Neural progenitor cell (in vitro differentiated cells): ENCODE measurements around the gene SUPT7L. TPM values are rescaled to one million over a fixed set of nuclear protein-coding genes. Genes with fewer than 3 reads are reported as not detected.

Source experiments
- DNase-seq: peaks from one replicate; pipeline ENCODE4 v3.0.0-alpha.2; 2016; ENCODE audit warnings: low spot score
- H2AFZ ChIP-seq: fragments of 200-600 bp; sonication (generic); replicated peaks from 2 replicates; pipeline ENCODE4 v1.6.1; 2016; ENCODE audit warnings: antibody characterized with exemption
- H3F3A ChIP-seq: fragments of 200-600 bp; sonication (generic); 2 replicates; pipeline ENCODE4 v1.6.1; 2016; ENCODE audit warnings: antibody characterized with exemption, low read depth
- H3K27ac ChIP-seq: fragments of 200-600 bp; sonication (generic); 2 replicates; pipeline ENCODE4 v1.5.1; 2016; ENCODE audit warnings: mild to moderate bottlenecking
- H3K27me3 ChIP-seq: fragments of 200-600 bp; sonication (generic); 2 replicates; pipeline ENCODE4 v1.6.1; 2016; ENCODE audit warnings: mild to moderate bottlenecking, moderate library complexity
- H3K36me3 ChIP-seq: fragments of 200-600 bp; sonication (generic); 2 replicates; pipeline ENCODE4 v1.5.1; 2016
- H3K4me1 ChIP-seq: fragments of 200-600 bp; sonication (generic); 2 replicates; pipeline ENCODE4 v1.6.1; 2016; ENCODE audit warnings: mixed run types
- H3K4me2 ChIP-seq: fragments of 200-600 bp; sonication (generic); 2 replicates; pipeline ENCODE4 v1.6.1; 2016
- H3K4me3 ChIP-seq: fragments of 200-600 bp; sonication (generic); 2 replicates; pipeline ENCODE4 v1.5.1; 2016
- H3K79me2 ChIP-seq: fragments of 200-600 bp; sonication (generic); 2 replicates; pipeline ENCODE4 v1.6.1; 2016; ENCODE audit warnings: low read depth
- H3K9ac ChIP-seq: fragments of 200-600 bp; sonication (generic); 2 replicates; pipeline ENCODE4 v1.6.1; 2016
- H3K9me3 ChIP-seq: fragments of 200-600 bp; sonication (generic); 2 replicates; pipeline ENCODE4 v1.5.1; 2016; ENCODE audit warnings: low read depth
- H4K20me1 ChIP-seq: fragments of 200-600 bp; sonication (generic); 2 replicates; pipeline ENCODE4 v1.6.1; 2016; ENCODE audit warnings: low read depth
- H3K27ac Mint-ChIP-seq: 3 replicates; pipeline ENCODE4 v1.8.0; 2021; ENCODE audit warnings: mixed read lengths
- H3K27me3 Mint-ChIP-seq: 2 replicates; pipeline ENCODE4 v1.8.0; 2022; ENCODE audit warnings: low read depth, mild to moderate bottlenecking, inconsistent platforms, moderate library complexity, mixed read lengths; ENCODE audit not compliant: insufficient read depth
- H3K36me3 Mint-ChIP-seq: 3 replicates; pipeline ENCODE4 v1.8.0; 2021; ENCODE audit warnings: mixed read lengths
- H3K4me1 Mint-ChIP-seq: 3 replicates; pipeline ENCODE4 v1.8.0; 2021; ENCODE audit warnings: mixed read lengths
- H3K4me3 Mint-ChIP-seq: 3 replicates; pipeline ENCODE4 v1.8.0; 2021; ENCODE audit warnings: mild to moderate bottlenecking, moderate library complexity, mixed read lengths
- H3K9me3 Mint-ChIP-seq: 3 replicates; pipeline ENCODE4 v1.8.0; 2020; ENCODE audit warnings: mixed read lengths
- CTCF ChIP-seq: fragments of 200-600 bp; sonication (generic); IDR thresholded peaks from 2 replicates; pipeline ENCODE4 v1.5.1; 2017; ENCODE audit warnings: antibody characterized with exemption, mild to moderate bottlenecking
- EZH2 ChIP-seq: fragments of 200-600 bp; sonication (generic); IDR thresholded peaks from 2 replicates; pipeline ENCODE4 v1.6.1; 2017; ENCODE audit warnings: antibody characterized with exemption, mild to moderate bottlenecking, moderate library complexity
- EZH2phosphoT487 ChIP-seq: fragments of 200-600 bp; sonication (generic); IDR thresholded peaks from 2 replicates; pipeline ENCODE4 v1.6.1; 2017; ENCODE audit warnings: antibody characterized with exemption
- total RNA-seq: library from RNA; depleted of rRNA; stranded (reverse); fragments of >200 nt; gene quantifications from 2 replicates; pipeline ENCODE4 v1.2.3, GENCODE V29; 2015; ENCODE audit warnings: low replicate concordance

The SUPT7L gene
- total RNA-seq, 1 donor from 2014 or later = 43.5 TPM

GRCh38 chr2:27709326-27709725 lies 45.9 kb upstream of the SUPT7L start:
- no peak overlapping the region for H3K4me3 Mint-ChIP-seq

GRCh38 chr2:27708666-27709065 lies 45.3 kb upstream of the SUPT7L start:
- Histone ChIP-seq H3K9me3 (no peaks in the 10 kb centered on the region), H3K4me3 (no peak overlapping the region), H3K79me2 (no peaks in the 10 kb centered on the region), H3K27ac (no peak overlapping the region), H3K9ac (no peak overlapping the region), H4K20me1 (no peaks in the 10 kb centered on the region), H3K4me2 (no peak overlapping the region), H2AFZ (no peak overlapping the region), H3F3A (no peaks in the 10 kb centered on the region), H3K36me3 (no peaks in the 10 kb centered on the region), H3K27me3 (no peaks in the 10 kb centered on the region), H3K4me1 (no peaks in the 10 kb centered on the region)
- Mint-ChIP-seq H3K27ac (no peak overlapping the region), H3K36me3 (no peaks in the 10 kb centered on the region), H3K27me3 (peaks cover 3% of the 10 kb centered on the region), H3K9me3 (no peaks in the 10 kb centered on the region), H3K4me3 (no peak overlapping the region), H3K4me1 (no peaks in the 10 kb centered on the region)
- no peak for DNase-seq
- TF ChIP-seq CTCF (no peak), EZH2 (no peak), EZH2phosphoT487 (no peak)

More at GRCh38 chr2:27709326-27709725, 45.9 kb upstream of the SUPT7L start:
- no peak overlapping the region for H3K27ac ChIP-seq
- no peak overlapping the region for H3K4me2 ChIP-seq
- H3K9ac ChIP-seq = no peak overlapping the region
- Mint-ChIP-seq H3K27me3 (peaks cover 3% of the 10 kb centered on the region), H3K27ac (no peak overlapping the region), H3K4me1 (peaks cover 1% of the 10 kb centered on the region), H3K9me3 (no peaks in the 10 kb centered on the region), H3K36me3 (no peaks in the 10 kb centered on the region)
- TF ChIP-seq EZH2phosphoT487 = no peak
- TF ChIP-seq CTCF = no peak
- no peak for TF ChIP-seq EZH2
- H2AFZ ChIP-seq = no peak overlapping the region
- no peak overlapping the region for H3K4me3 ChIP-seq
- no peaks in the 10 kb centered on the region for H3K4me1 ChIP-seq
- no peaks in the 10 kb centered on the region for H3K36me3 ChIP-seq
- no peaks in the 10 kb centered on the region for H3K9me3 ChIP-seq
- no peaks in the 10 kb centered on the region for H3K79me2 ChIP-seq
- DNase-seq = no peak
- H3F3A ChIP-seq = no peaks in the 10 kb centered on the region
- H3K27me3 ChIP-seq = no peaks in the 10 kb centered on the region
- no peaks in the 10 kb centered on the region for H4K20me1 ChIP-seq

GRCh38 chr2:27708257-27708654 lies 44.8 kb upstream of the SUPT7L start:
- Histone ChIP-seq H3K79me2 (no peaks in the 10 kb centered on the region), H3K4me2 (no peak overlapping the region), H3K4me1 (peaks cover 4% of the 10 kb centered on the region), H3K27ac (no peak overlapping the region), H3K9ac (no peak overlapping the region), H4K20me1 (no peaks in the 10 kb centered on the region), H3K4me3 (no peak overlapping the region), H3K27me3 (no peaks in the 10 kb centered on the region), H2AFZ (no peak overlapping the region), H3K9me3 (no peaks in the 10 kb centered on the region), H3K36me3 (no peaks in the 10 kb centered on the region), H3F3A (peaks cover 3% of the 10 kb centered on the region)
- no peak overlapping the region for H3K27ac Mint-ChIP-seq
- no peak for DNase-seq
- H3K4me1 Mint-ChIP-seq = peaks cover under 1% of the 10 kb centered on the region
- H3K4me3 Mint-ChIP-seq = no peak overlapping the region
- H3K36me3 Mint-ChIP-seq = no peaks in the 10 kb centered on the region
- TF ChIP-seq EZH2phosphoT487 = no peak
- TF ChIP-seq CTCF = no peak
- TF ChIP-seq EZH2 = no peak
- H3K9me3 Mint-ChIP-seq = no peaks in the 10 kb centered on the region
- peaks cover 3% of the 10 kb centered on the region for H3K27me3 Mint-ChIP-seq
